ENCODE measurements around the gene EPB41L2.

The EPB41L2 gene

DNA sequence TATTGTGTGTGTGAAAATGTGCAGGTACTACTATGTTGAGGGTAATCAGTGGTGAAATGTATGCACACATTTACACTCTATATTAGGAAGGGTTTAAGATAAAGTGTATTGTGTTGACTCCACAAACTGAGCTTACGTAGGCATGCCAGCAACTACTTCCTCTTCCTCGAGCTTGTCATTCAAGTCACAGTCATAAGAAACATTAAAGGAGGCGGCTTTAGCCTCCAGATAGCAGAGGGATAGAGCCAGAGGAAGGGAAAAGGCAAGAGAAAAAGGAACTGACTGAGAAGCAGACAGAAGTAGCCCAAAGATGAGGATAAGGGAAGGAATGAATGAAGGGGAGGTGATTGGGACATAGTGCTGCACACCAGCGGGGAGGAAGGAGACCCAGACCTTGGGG is 180.7 kb downstream of the EPB41L2 start:
- no peaks in the 10 kb centered on the region for H4K20me1 ChIP-seq
- no peak overlapping the region for H3K9ac ChIP-seq
- no peaks in the 10 kb centered on the region for H3K9me3 ChIP-seq
- TF ChIP-seq Cebpa-rat (IDR thresholded peaks at IDR 0.05): no peak
- peaks cover 50% of the 10 kb centered on the region for H3K36me3 ChIP-seq
- no peak overlapping the region for H3K4me2 ChIP-seq
- no peaks in the 10 kb centered on the region for H3K27me3 ChIP-seq
- no peak overlapping the region for H3K27ac ChIP-seq
- no peak overlapping the region for H3K4me3 ChIP-seq
- no peaks in the 10 kb centered on the region for H3K4me1 ChIP-seq

DNA sequence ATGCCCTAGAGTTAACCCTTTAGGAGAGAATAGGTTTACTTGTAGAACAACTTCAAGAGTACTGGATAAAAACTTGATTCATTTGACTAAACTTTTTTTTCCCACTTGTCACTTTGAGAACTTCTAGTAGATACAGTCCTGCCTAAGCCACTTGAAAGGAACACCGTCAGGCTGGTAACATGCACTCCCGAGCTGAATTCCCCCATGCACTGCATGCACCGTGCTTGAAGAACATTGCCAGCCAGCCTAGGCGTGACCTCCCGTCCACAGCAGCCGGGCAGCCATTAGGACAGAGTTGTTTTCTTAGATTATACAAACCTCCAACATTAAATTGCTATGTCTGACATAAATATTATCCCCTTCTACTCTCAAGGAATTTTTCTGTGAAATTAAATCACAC is 183.2 kb downstream of the EPB41L2 start:
- Histone ChIP-seq H3K4me3 (no peak overlapping the region), H3K9ac (no peak overlapping the region), H3K4me2 (no peak overlapping the region), H3K9me3 (no peaks in the 10 kb centered on the region), H3K27ac (no peak overlapping the region), H3K4me1 (no peaks in the 10 kb centered on the region), H4K20me1 (no peaks in the 10 kb centered on the region), H3K27me3 (no peaks in the 10 kb centered on the region), H3K36me3 (peaks cover 55% of the 10 kb centered on the region)
- no peak for TF ChIP-seq Cebpa-rat (IDR thresholded peaks at IDR 0.05)

GRCh38 chr6:130873746-130874145 is 189.3 kb downstream of the EPB41L2 start:
- Histone ChIP-seq H4K20me1 (no peaks in the 10 kb centered on the region), H3K4me3 (no peak overlapping the region), H3K4me1 (peaks cover 10% of the 10 kb centered on the region; the same call in 1 of the 2 replicates), H3K4me2 (no peak overlapping the region), H3K27ac (no peak overlapping the region), H3K27me3 (no peaks in the 10 kb centered on the region), H3K9ac (no peak overlapping the region), H3K9me3 (no peaks in the 10 kb centered on the region), H3K36me3 (peaks cover 31% of the 10 kb centered on the region)
- TF ChIP-seq Cebpa-rat (IDR thresholded peaks at IDR 0.05): no peak

DNA sequence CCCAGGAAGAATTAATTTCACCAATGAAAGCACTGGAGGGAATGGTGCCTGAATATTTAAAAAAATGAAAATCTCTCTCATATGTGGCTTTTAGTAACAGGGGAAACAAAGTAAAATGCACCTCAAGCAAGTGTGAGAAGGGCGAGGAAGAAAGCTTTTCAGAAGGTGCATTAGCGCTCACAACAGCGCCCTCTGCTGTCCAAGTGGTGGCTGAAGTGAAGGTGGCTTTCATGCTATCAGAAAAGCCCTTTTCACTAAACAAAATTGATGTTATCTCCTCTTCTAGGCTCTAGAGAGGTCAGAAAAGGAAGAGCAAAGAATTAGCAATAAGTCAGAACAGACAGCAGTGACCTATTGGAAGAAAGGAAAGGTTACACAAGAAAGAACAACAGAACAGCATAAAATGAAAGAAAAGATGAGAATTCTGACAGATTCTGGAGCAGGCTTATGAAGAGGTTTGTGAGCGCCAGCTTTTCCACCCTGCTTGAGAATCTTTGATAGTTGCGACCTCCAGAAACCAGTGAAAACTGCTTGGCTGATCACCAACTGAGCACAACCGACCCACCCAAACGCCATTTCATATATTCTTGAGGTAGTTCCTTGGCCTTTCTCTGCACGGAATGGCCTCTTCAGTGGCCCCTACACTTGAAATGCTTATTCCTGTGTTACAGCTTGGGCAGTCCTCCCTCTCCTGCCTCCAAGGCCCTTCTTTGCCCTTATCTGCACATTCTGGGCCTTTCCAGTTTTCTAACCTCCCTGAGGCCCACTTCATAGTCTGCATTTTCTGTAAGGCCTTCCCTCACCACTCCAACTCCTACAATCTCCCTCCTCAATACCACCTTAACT is 190.6 kb downstream of the EPB41L2 start:
- peaks cover 10% of the 10 kb centered on the region; the same call in 1 of the 2 replicates for H3K4me1 ChIP-seq
- TF ChIP-seq Cebpa-rat (IDR thresholded peaks at IDR 0.05): no peak
- peaks cover 30% of the 10 kb centered on the region for H3K36me3 ChIP-seq
- no peak overlapping the region for H3K4me3 ChIP-seq
- H3K4me2 ChIP-seq: no peak overlapping the region
- H3K27ac ChIP-seq: no peak overlapping the region
- H4K20me1 ChIP-seq: no peaks in the 10 kb centered on the region
- no peaks in the 10 kb centered on the region for H3K27me3 ChIP-seq
- H3K9me3 ChIP-seq: no peaks in the 10 kb centered on the region
- no peak overlapping the region for H3K9ac ChIP-seq

DNA sequence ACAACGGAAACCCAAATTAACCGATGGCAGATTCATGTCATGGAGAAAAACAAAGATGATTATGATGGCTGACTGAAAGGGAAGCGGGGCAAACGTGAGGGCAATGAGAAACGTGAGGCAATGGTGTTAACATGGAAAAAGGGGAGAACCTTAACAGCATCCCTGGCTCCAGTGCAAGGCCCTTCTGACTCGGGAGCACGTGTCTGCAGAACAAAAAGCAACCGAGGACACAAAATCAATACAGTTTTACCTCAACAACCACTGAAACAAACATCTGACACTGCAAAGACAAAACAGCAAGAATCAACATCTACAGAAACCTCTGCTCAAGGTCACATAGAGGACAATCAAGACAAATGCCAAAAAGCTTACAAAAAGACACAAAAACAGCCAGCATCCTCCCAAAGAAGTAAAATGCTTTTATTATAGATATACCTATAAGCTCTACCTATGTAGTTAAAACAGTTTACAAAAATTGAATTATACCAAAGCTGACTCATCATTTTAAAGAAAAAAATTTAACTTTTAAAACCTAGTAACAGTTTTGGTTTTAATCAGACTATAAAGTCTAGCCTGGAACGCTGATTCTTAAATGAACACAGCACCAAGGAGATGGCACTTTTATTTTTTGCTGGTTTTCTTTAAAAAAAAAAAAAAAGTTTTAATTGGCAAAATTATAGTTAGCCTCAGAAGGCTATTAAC is 192.7 kb downstream of the EPB41L2 start:
- Histone ChIP-seq H3K4me3 (no peak overlapping the region), H3K4me1 (peaks cover 10% of the 10 kb centered on the region; the same call in 1 of the 2 replicates), H3K27me3 (no peaks in the 10 kb centered on the region), H3K27ac (no peak overlapping the region), H3K36me3 (peaks cover 35% of the 10 kb centered on the region), H3K4me2 (no peak overlapping the region), H3K9me3 (no peaks in the 10 kb centered on the region), H4K20me1 (no peaks in the 10 kb centered on the region), H3K9ac (no peak overlapping the region)
- TF ChIP-seq Cebpa-rat (IDR thresholded peaks at IDR 0.05): no peak

GRCh38 chr6:130869681-130870080 is 193.4 kb downstream of the EPB41L2 start:
- H3K36me3 ChIP-seq: peaks cover 37% of the 10 kb centered on the region
- peaks cover 10% of the 10 kb centered on the region; the same call in 1 of the 2 replicates for H3K4me1 ChIP-seq
- TF ChIP-seq Cebpa-rat (IDR thresholded peaks at IDR 0.05): no peak
- no peaks in the 10 kb centered on the region for H3K27me3 ChIP-seq
- H3K4me3 ChIP-seq: no peak overlapping the region
- H4K20me1 ChIP-seq: no peaks in the 10 kb centered on the region
- H3K4me2 ChIP-seq: no peak overlapping the region
- no peaks in the 10 kb centered on the region for H3K9me3 ChIP-seq
- H3K27ac ChIP-seq: no peak overlapping the region
- no peak overlapping the region for H3K9ac ChIP-seq

DNA sequence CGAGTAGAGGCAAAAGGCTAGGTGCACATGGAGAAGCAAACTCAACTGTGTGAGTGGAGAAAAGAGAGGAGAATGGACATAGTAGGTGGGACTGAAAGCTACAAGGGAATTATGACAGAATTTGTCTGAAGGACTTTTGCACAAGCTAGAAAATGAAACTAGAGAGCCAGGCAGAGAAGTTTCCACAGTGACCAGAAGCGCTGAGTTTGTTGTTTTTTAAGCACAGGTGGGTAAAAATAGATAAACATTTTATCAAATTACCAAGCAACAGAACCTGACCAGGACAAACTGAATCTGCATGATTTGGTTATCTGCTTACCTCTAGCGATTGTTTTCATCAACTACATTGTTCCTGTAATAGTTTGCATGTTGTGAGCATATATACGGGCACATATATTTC is 197.3 kb downstream of the EPB41L2 start:
- Histone ChIP-seq H3K4me1 (peaks cover 5% of the 10 kb centered on the region; the same call in 1 of the 2 replicates), H3K4me3 (no peak overlapping the region), H3K36me3 (peaks cover 68% of the 10 kb centered on the region), H3K9me3 (no peaks in the 10 kb centered on the region), H3K27me3 (no peaks in the 10 kb centered on the region), H3K27ac (no peak overlapping the region), H4K20me1 (no peaks in the 10 kb centered on the region), H3K4me2 (no peak overlapping the region), H3K9ac (no peak overlapping the region)
- no peak for TF ChIP-seq Cebpa-rat (IDR thresholded peaks at IDR 0.05)

GRCh38 chr6:130864344-130864743 is 198.7 kb downstream of the EPB41L2 start:
- H3K4me2 ChIP-seq: no peak overlapping the region
- no peak for TF ChIP-seq Cebpa-rat (IDR thresholded peaks at IDR 0.05)
- H3K4me3 ChIP-seq: no peak overlapping the region
- H4K20me1 ChIP-seq: no peaks in the 10 kb centered on the region
- peaks cover 2% of the 10 kb centered on the region; the same call in 1 of the 2 replicates for H3K4me1 ChIP-seq
- H3K9me3 ChIP-seq: no peaks in the 10 kb centered on the region
- no peaks in the 10 kb centered on the region for H3K27me3 ChIP-seq
- no peak overlapping the region for H3K27ac ChIP-seq
- no peak overlapping the region for H3K9ac ChIP-seq
- peaks cover 66% of the 10 kb centered on the region for H3K36me3 ChIP-seq

DNA sequence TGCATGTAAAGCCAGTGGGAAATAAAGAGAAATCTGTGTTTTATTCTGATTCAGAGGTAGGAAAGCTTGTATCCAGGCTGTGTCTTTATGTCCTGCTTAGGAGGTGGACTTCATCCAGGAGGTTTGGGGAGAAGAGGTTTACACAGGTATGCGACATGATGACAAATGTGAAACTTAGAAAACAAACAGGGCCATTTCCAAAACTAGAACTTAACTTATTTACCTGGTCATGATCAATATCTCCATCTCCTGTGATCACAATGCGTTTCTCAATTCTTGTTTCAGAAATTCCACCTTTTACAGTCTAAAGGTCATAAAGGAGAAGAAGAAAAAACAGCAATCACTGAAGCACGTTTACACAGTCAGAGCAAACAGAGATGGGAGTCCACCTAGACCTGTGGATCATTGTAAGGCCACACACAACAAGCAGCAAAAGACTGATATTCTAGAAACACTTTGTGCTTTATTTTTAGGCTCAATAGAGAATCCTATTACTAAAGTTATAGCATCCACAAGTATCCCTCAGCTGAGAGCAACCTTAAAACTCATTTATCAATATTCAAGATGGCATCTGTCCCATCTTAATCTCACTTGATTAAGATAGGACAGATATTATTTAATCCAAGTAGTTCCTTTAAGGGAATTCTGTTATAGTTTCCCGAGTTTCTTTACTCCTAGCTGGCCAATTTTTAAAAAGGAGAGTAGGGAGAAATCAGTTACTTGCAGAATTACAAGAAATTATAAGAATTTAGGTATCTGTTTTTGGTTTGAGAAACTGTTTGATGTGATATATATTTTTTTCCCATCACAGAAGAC is 199.4 kb downstream of the EPB41L2 start:
- Histone ChIP-seq H4K20me1 (no peaks in the 10 kb centered on the region), H3K4me1 (no peaks in the 10 kb centered on the region), H3K4me3 (no peak overlapping the region), H3K4me2 (no peak overlapping the region), H3K27me3 (no peaks in the 10 kb centered on the region), H3K9ac (no peak overlapping the region), H3K36me3 (peaks cover 65% of the 10 kb centered on the region), H3K9me3 (no peaks in the 10 kb centered on the region), H3K27ac (no peak overlapping the region)
- TF ChIP-seq Cebpa-rat (IDR thresholded peaks at IDR 0.05): no peak

Data from BLaER1 (cell line).